Measurements from ENCODE around the gene KNTC1.

The KNTC1 gene

DNA sequence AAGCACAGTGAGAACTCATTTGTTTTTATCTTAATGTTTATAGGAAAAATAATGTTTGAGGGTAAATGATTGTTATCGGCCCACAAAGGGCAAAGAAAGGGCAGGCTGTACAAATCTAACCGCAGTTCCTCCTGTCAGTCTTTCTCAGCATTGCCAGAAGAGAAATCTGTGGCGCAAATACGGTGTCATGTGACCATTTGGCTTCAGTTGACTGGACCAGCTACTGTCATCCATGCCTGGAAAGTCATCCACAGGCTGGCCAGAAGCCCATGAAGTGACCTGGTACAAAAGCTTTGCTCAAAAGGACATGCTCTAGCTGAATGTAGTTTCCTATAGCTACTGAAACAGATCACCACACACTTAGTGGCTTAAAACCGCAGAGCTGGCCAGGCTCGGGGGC is 132.5 kb downstream of the KNTC1 start:
- no peak for DNase-seq (ENCODE audit: insufficient read length, low spot score)
- no peak for FAIRE-seq
- TF ChIP-seq CTCF (IDR thresholded peaks at IDR 0.05; ENCODE audit: insufficient read depth, missing control alignments): no peak

DNA sequence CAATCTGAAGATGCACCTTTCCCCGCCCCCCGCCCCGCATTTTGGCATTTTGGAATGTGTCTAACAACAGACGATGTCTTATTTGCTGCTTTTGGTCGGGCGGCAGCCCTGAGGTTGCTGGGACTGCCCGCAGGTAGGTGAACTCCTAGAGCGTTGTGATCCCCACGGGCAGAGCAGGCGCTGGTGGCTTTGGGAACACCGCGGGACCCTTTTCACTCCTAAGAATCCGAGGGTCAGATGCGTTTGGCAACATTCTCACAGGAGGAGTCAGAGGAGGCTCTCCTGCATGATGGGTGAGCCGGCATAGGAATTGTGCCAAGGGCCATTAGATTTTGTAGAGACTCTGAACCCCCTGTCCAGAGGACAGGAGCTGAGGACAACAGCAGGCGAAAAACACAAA is 134.2 kb downstream of the KNTC1 start:
- DNase-seq (ENCODE audit: insufficient read length, low spot score): no peak
- no peak for FAIRE-seq
- TF ChIP-seq CTCF (IDR thresholded peaks at IDR 0.05; ENCODE audit: insufficient read depth, missing control alignments): no peak

DNA sequence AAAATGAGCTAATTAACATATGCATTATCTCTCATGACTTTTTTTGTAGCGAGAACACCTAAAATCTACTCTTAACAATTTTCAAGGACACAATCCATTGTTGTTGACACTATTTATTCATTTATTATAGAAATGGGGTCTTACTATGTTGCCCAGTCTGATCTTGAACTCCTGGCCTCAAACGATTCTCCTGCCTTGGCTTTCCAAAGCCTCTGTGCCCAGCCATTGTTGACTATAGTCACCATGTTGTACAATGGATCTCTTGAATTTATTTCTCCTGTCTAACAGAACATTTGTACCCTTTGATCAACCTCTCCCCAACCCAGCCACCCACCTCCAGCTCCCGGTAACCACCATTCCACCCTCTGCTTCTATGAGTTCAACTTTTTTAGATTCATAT is 134.9 kb downstream of the KNTC1 start:
- DNase-seq (ENCODE audit: insufficient read length, low spot score) (no peak), FAIRE-seq (no peak)
- no peak for TF ChIP-seq CTCF (IDR thresholded peaks at IDR 0.05; ENCODE audit: insufficient read depth, missing control alignments)

DNA sequence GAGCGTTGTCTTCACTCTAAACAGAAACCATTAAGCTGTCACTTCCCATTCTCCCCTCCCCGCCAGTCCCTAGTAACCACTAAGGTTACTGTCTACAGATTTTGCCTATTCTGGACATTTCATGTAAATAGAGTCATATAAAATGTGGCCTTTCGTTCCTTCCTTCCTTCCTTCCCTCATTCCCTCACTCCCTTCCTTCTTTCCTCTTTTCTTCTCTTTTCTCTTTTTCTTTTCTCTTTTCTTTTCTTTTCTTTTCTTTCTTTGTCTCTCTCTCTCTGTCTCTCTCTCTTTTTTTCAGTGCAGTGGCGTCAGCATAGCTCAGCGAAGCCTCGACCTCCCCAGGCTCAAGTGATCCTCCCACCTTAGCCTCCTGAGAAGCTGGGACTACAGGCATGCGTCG is 138.3 kb downstream of the KNTC1 start:
- no peak for TF ChIP-seq CTCF (IDR thresholded peaks at IDR 0.05; ENCODE audit: insufficient read depth, missing control alignments)
- FAIRE-seq (no peak), DNase-seq (ENCODE audit: insufficient read length, low spot score) (no peak)

GRCh38 chr12:122665759-122666158 is 138.7 kb downstream of the KNTC1 start:
- DNase-seq (ENCODE audit: insufficient read length, low spot score): no peak
- TF ChIP-seq CTCF (IDR thresholded peaks at IDR 0.05; ENCODE audit: insufficient read depth, missing control alignments): no peak
- no peak for FAIRE-seq

DNA sequence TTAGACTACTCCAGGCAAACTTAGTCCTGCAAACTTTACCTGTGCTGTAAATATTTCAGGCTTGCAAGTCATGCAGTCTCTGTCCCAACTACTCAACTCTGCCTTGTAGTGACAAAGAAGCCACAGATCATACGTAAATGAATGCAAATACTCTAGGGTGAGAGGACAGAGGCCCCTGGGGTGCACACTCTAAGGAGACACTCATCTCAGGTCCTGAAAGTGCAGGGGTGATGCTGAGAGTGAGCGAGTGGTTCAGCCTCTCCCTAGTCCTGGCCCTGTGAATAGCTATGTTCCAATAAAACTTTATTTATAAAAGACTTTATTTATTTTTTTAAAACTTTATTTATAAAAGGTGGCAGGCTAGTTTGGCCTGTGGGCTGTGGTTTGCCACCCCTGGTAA is 141.2 kb downstream of the KNTC1 start:
- no peak for FAIRE-seq
- no peak for TF ChIP-seq CTCF (IDR thresholded peaks at IDR 0.05; ENCODE audit: insufficient read depth, missing control alignments)
- DNase-seq (ENCODE audit: insufficient read length, low spot score): no peak

DNA sequence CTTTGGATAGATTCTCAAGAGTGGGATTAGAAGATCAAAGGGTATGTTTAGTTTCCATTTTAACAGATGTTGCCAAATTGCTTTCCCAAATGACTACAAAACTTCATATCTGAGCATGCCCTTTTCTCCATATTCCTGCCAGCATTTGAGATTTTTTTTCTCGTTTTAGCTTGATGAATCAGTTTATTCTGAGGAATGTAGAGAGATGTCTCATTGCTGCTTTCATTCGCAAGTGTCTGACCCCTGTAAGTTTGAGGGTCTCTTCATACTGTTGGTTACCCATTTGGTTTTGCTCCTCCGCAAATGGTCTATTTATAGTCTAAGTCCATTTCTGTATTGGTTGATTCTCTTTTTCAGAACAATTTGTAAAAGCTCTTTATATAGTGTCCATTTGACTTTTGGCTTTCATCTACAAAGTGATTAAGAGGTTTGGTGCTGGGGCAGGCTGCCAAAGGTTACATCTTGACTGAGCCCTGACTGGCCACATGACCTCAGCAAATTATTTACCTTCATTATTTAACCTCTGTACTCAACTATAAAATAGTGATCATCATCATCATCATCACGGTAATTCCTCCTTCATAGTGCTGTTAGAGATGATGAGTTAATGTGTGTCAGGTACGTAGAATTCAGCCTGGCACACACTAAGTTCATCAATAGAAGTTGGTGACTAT is 142.5 kb downstream of the KNTC1 start:
- TF ChIP-seq CTCF (IDR thresholded peaks at IDR 0.05; ENCODE audit: insufficient read depth, missing control alignments): no peak
- DNase-seq (ENCODE audit: insufficient read length, low spot score): no peak
- FAIRE-seq: no peak
